DOHH2 (cell line): ENCODE data around the gene SEMA3A.

Source experiments
- H3F3A ChIP-seq: fragments of 200-600 bp; sonication (generic), shearing (Covaris generic); 2 replicates; pipeline ENCODE4 v1.6.0; 2016; ENCODE audit warnings: antibody characterized with exemption, mild to moderate bottlenecking; ENCODE audit not compliant: control insufficient read depth, insufficient read depth
- H3K27ac ChIP-seq: fragments of 200-600 bp; sonication (generic); 2 replicates; pipeline ENCODE4 v1.5.1; 2014; ENCODE audit warnings: low read depth, mild to moderate bottlenecking, low read length, moderate library complexity
- H3K27me3 ChIP-seq: fragments of 200-600 bp; sonication (generic); 2 replicates; pipeline ENCODE4 v1.6.1; 2014; ENCODE audit warnings: mild to moderate bottlenecking, low read length, mixed read lengths; ENCODE audit not compliant: control insufficient read depth
- H3K36me3 ChIP-seq: fragments of 200-600 bp; sonication (generic); 2 replicates; pipeline ENCODE4 v1.6.1; 2014; ENCODE audit warnings: mild to moderate bottlenecking, low read length, moderate library complexity, mixed read lengths; ENCODE audit not compliant: control insufficient read depth
- H3K4me1 ChIP-seq: fragments of 200-600 bp; sonication (generic); 2 replicates; pipeline ENCODE4 v1.6.1; 2014; ENCODE audit warnings: mild to moderate bottlenecking, low read length, mixed read lengths; ENCODE audit not compliant: control insufficient read depth
- H3K4me2 ChIP-seq: fragments of 200-600 bp; sonication (generic); 2 replicates; pipeline ENCODE4 v1.6.0; 2014; ENCODE audit warnings: mild to moderate bottlenecking, low read length, moderate library complexity
- H3K4me3 ChIP-seq: fragments of 200-600 bp; sonication (generic); 2 replicates; pipeline ENCODE4 v1.5.1; 2014; ENCODE audit warnings: mild to moderate bottlenecking, low read length, mixed read lengths
- H3K79me2 ChIP-seq: fragments of 200-600 bp; sonication (generic); 2 replicates; pipeline ENCODE4 v1.6.1; 2014; ENCODE audit warnings: mild to moderate bottlenecking, low read length, mixed read lengths; ENCODE audit not compliant: control insufficient read depth
- H3K9me2 ChIP-seq: fragments of 200-600 bp; sonication (generic); replicated peaks from 2 replicates; pipeline ENCODE4 v1.6.1; 2014; ENCODE audit warnings: mild to moderate bottlenecking, low read length, mixed read lengths; ENCODE audit not compliant: control insufficient read depth
- H3K9me3 ChIP-seq: fragments of 200-600 bp; sonication (generic); 2 replicates; pipeline ENCODE4 v1.6.1; 2014; ENCODE audit warnings: antibody characterized with exemption, low read length, mixed read lengths; ENCODE audit not compliant: control insufficient read depth, insufficient read depth
- H4K20me1 ChIP-seq: fragments of 200-600 bp; sonication (generic); 2 replicates; pipeline ENCODE4 v1.6.0; 2014; ENCODE audit warnings: low read depth, mild to moderate bottlenecking, antibody characterized with exemption, low read length, moderate library complexity; ENCODE audit not compliant: control insufficient read depth, insufficient read depth
- EZH2phosphoT487 ChIP-seq: fragments of 200-600 bp; sonication (generic); IDR thresholded peaks from 2 replicates; pipeline ENCODE4 v1.6.1; 2017; ENCODE audit warnings: borderline replicate concordance, mild to moderate bottlenecking, antibody characterized with exemption, low read length, moderate library complexity, mixed read lengths
- TF ChIP-seq, protein P1 (sequence below): fragments of 200-600 bp; sonication (generic); IDR thresholded peaks from one replicate; pipeline ENCODE4 v1.5.1; 2014; ENCODE audit warnings: antibody characterized with exemption, mild to moderate bottlenecking, low read depth, low read length; ENCODE audit not compliant: poor library complexity, severe bottlenecking

SEMA3A gene

DNA sequence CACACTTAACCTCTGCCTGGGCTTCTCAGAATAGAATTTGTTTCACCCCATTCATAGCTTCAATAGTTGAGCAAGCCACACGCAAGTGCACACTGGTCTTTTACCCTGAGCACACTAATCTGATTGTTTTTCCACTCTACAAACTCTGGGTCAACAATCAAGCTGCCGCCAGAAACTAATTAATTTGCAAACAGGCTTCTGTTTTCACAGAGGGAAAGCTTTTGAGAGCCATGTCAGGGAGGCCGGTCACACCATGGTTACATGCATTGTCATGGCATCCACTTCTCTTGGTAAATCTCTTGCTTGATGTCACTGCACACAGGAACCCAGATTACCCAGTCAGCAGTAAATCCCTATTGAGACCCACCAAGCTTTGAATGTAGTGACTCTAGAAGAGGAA is 154.2 kb downstream of the SEMA3A start:
- no peak overlapping the region for H3K27ac ChIP-seq
- no peaks in the 10 kb centered on the region for H4K20me1 ChIP-seq
- H3K4me1 ChIP-seq, result no peaks in the 10 kb centered on the region
- no peaks in the 10 kb centered on the region; the same call in 1 of the 2 replicates for H3K9me2 ChIP-seq
- no peaks in the 10 kb centered on the region for H3K36me3 ChIP-seq
- H3K9me3 ChIP-seq, result no peaks in the 10 kb centered on the region
- H3K27me3 ChIP-seq, result no peaks in the 10 kb centered on the region
- no peak overlapping the region for H3K4me3 ChIP-seq
- TF ChIP-seq EZH2phosphoT487, result no peak
- TF ChIP-seq, protein P1, sequence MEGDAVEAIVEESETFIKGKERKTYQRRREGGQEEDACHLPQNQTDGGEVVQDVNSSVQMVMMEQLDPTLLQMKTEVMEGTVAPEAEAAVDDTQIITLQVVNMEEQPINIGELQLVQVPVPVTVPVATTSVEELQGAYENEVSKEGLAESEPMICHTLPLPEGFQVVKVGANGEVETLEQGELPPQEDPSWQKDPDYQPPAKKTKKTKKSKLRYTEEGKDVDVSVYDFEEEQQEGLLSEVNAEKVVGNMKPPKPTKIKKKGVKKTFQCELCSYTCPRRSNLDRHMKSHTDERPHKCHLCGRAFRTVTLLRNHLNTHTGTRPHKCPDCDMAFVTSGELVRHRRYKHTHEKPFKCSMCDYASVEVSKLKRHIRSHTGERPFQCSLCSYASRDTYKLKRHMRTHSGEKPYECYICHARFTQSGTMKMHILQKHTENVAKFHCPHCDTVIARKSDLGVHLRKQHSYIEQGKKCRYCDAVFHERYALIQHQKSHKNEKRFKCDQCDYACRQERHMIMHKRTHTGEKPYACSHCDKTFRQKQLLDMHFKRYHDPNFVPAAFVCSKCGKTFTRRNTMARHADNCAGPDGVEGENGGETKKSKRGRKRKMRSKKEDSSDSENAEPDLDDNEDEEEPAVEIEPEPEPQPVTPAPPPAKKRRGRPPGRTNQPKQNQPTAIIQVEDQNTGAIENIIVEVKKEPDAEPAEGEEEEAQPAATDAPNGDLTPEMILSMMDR, result no peak
- H3K4me2 ChIP-seq, result no peak overlapping the region
- H3F3A ChIP-seq, result no peaks in the 10 kb centered on the region
- H3K79me2 ChIP-seq, result no peaks in the 10 kb centered on the region

DNA sequence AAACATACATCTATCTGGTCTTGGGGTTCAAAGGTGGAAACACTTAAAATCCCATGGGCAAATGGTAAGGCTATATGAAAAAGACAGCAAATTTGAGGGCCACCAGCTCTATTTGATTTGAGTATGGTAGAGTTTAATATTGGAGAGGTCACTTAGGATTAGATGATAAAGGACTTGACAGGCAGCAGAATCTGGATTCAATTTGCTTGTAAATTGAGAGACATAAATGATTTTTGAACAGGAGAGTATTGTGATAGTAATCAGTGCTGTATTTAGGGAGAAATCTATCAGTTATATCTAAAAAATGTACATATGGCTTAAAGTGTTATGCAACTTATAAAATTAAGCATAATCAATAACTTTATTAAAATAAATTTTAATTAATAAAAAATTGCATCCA is 155.2 kb downstream of the SEMA3A start:
- H3K79me2 ChIP-seq, result no peaks in the 10 kb centered on the region
- no peak overlapping the region for H3K4me2 ChIP-seq
- TF ChIP-seq EZH2phosphoT487, result no peak
- TF ChIP-seq, protein P1, result no peak
- H3K9me2 ChIP-seq, result no peaks in the 10 kb centered on the region; the same call in 1 of the 2 replicates
- no peaks in the 10 kb centered on the region for H3F3A ChIP-seq
- no peak overlapping the region for H3K4me3 ChIP-seq
- no peaks in the 10 kb centered on the region for H4K20me1 ChIP-seq
- H3K36me3 ChIP-seq, result no peaks in the 10 kb centered on the region
- no peaks in the 10 kb centered on the region for H3K27me3 ChIP-seq
- no peak overlapping the region for H3K27ac ChIP-seq
- H3K9me3 ChIP-seq, result no peaks in the 10 kb centered on the region
- H3K4me1 ChIP-seq, result no peaks in the 10 kb centered on the region

DNA sequence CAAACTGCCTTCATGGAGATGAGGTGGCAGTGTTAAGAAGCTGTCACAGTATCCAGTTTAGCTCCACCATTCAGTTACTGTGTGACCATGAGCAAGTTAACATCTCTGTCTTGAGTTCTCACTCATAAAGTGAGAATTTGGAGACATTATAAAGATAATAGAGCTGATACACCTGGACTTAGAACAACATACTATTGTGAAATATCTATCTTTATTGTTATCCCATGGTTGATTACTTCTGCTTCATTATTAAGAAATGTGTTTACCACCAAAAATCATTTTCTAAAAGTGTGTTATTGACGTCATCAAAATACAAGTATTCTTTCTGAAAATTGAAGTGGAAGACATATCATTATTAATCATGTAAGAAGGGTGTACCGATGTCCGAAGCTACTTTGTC is 166.9 kb downstream of the SEMA3A start:
- H3K9me2 ChIP-seq, result no peaks in the 10 kb centered on the region
- no peak overlapping the region for H3K4me2 ChIP-seq
- no peaks in the 10 kb centered on the region for H3F3A ChIP-seq
- no peak for TF ChIP-seq EZH2phosphoT487
- TF ChIP-seq, protein P1, result no peak
- no peaks in the 10 kb centered on the region for H3K27me3 ChIP-seq
- H3K79me2 ChIP-seq, result no peaks in the 10 kb centered on the region
- no peak overlapping the region for H3K4me3 ChIP-seq
- H3K36me3 ChIP-seq, result no peaks in the 10 kb centered on the region
- no peaks in the 10 kb centered on the region for H4K20me1 ChIP-seq
- no peak overlapping the region for H3K27ac ChIP-seq
- no peaks in the 10 kb centered on the region for H3K4me1 ChIP-seq
- H3K9me3 ChIP-seq, result no peaks in the 10 kb centered on the region
